HG03520 (cell line): ENCODE results near the gene PRDM4.
"Not testable (repeated sequence)": the region's sequence is repeated elsewhere in the genome, so short reads cannot be mapped to it uniquely, and the experiment has no call there.

ENCODE experiments used
- ATAC-seq: cut with Tn5 transposase; IDR thresholded peaks from one replicate; pipeline ENCODE4 v1.9.1; 2021; ENCODE audit warnings: mild to moderate bottlenecking, moderate library complexity; ENCODE audit not compliant: unreplicated experiment

PRDM4 gene

GRCh38 chr12:107775093-107775721 is 14.3 kb upstream of the PRDM4 start:
- ATAC-seq = no peak

- ATAC-seq = no peak
Observed at GRCh38 chr12:107774349-107775029, 13.6 kb upstream of the PRDM4 start, which contains the start of gene ASCL4. Gene ASCL4, plus strand, starts transcription at chr12:107774704. Its CDS starts 515 bp downstream, at chr12:107775219.

- no peak for ATAC-seq
Observed at GRCh38 chr12:107767466-107767865, 6.5 kb upstream of the PRDM4 start.

- ATAC-seq = no peak
Observed at GRCh38 chr12:107765316-107765715, 4.4 kb upstream of the PRDM4 start.

GRCh38 chr12:107764626-107765025 is 3.7 kb upstream of the PRDM4 start:
- no peak for ATAC-seq

GRCh38 chr12:107762874-107763273 is 1.9 kb upstream of the PRDM4 start:
- ATAC-seq = no peak

- ATAC-seq = peak; percentile 12
Observed at GRCh38 chr12:107761502-107761904, 566 bp upstream of the PRDM4 start.

- peak; percentile 7 for ATAC-seq
Observed at GRCh38 chr12:107760207-107760808, 629 bp downstream of the PRDM4 start.

GRCh38 chr12:107759410-107759809 is 1.5 kb downstream of the PRDM4 start:
- ATAC-seq = no peak

- no peak for ATAC-seq
Observed at GRCh38 chr12:107749083-107749482, 11.9 kb downstream of the PRDM4 start.

GRCh38 chr12:107748472-107748871 is 12.5 kb downstream of the PRDM4 start:
- no peak for ATAC-seq

GRCh38 chr12:107736914-107737313 is 24.0 kb downstream of the PRDM4 start:
- peak; percentile 94 for ATAC-seq

- no peak for ATAC-seq
Observed at GRCh38 chr12:107735763-107736162, 25.2 kb downstream of the PRDM4 start.

GRCh38 chr12:107734139-107734538 is 26.8 kb downstream of the PRDM4 start:
- ATAC-seq = no peak

- ATAC-seq = no peak
Observed at GRCh38 chr12:107732365-107732764, 28.6 kb downstream of the PRDM4 start.

GRCh38 chr12:107731366-107731765 is 29.6 kb downstream of the PRDM4 start:
- no peak for ATAC-seq

- ATAC-seq = no peak
Observed at GRCh38 chr12:107730618-107731341, 30.2 kb downstream of the PRDM4 start.

GRCh38 chr12:107727742-107728141 is 33.2 kb downstream of the PRDM4 start:
- ATAC-seq = not testable (repeated sequence)

- not testable (repeated sequence) for ATAC-seq
Observed at GRCh38 chr12:107727327-107727726, 33.6 kb downstream of the PRDM4 start.

- no peak for ATAC-seq
Observed at GRCh38 chr12:107718606-107719005, 42.3 kb downstream of the PRDM4 start.

- ATAC-seq = no peak
Observed at GRCh38 chr12:107715780-107716179, 45.2 kb downstream of the PRDM4 start.
